GM18861 (cell line): ENCODE data around the gene ERF.
"Not testable (repeated sequence)": the region's sequence is repeated elsewhere in the genome, so short reads cannot be mapped to it uniquely, and the experiment has no call there.

Source experiments
- ATAC-seq: cut with Tn5 transposase; IDR thresholded peaks from one replicate; pipeline ENCODE4 v1.9.1; 2021; ENCODE audit not compliant: unreplicated experiment

Gene ERF

DNA sequence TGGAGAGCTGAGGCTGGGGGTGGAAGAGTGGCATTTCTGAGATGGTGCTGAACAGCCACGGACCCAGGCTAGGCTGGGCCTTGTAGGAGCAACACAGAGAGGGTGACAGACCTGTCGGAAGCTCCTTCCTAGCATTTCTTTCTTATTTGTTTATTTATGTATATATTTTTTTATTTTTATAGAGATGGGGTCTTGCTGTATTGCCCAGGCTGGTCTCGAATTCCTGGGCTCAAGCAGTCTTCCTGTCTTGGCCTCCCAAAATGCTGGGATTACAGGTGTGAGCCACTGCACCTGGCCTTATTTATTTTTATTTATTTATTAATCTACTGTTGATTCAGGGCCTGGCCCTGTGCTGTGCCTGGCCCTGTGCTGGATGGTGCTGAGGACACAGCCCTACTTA, 20.6 kb upstream of the ERF start:
- ATAC-seq, result no peak

- no peak for ATAC-seq
These were observed 20.2 kb upstream of the ERF start for GRCh38 chr19:42275103-42275502.

- ATAC-seq, result no peak
These were observed 19.2 kb upstream of the ERF start for GRCh38 chr19:42274065-42274682.

DNA sequence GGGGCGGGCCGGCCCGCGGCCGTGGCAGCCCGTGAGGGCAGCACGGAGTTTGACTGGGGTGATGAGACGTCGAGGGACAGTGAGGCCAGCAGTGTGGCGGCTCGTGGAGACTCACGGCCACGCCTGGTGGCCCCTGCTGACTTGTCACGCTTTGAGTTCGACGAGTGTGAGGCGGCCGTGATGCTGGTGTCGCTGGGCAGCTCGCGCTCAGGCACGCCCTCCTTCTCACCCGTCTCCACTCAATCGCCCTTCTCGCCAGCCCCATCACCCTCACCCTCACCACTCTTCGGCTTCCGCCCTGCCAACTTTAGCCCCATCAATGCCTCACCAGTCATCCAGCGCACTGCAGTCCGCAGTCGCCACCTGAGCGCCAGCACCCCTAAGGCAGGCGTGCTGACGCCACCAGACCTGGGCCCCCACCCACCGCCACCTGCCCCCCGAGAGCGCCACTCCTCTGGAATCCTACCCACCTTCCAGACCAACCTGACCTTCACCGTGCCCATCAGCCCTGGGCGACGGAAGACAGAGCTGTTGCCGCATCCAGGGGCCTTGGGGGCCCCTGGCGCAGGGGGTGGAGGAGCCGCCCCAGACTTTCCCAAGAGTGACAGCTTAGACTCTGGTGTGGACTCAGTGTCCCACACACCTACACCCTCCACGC, 18.6 kb upstream of the ERF start:
- ATAC-seq, result no peak

GRCh38 chr19:42272989-42273406, 18.1 kb upstream of the ERF start:
- no peak for ATAC-seq

DNA sequence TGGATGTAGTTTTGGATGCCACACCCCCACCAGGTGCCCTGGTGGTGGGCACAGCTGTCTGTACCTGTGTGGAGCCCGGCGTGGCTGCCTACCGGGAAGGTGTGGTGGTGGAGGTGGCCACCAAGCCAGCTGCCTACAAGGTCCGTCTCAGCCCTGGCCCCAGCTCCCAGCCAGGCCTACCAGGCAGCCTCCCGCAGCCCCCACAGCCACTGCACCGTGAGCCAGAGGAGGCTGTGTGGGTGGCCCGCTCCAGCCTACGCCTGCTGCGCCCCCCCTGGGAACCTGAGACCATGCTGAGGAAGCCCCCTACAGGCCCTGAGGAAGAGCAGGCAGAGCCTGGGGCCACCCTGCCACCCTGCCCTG, 17.6 kb upstream of the ERF start:
- ATAC-seq, result no peak

DNA sequence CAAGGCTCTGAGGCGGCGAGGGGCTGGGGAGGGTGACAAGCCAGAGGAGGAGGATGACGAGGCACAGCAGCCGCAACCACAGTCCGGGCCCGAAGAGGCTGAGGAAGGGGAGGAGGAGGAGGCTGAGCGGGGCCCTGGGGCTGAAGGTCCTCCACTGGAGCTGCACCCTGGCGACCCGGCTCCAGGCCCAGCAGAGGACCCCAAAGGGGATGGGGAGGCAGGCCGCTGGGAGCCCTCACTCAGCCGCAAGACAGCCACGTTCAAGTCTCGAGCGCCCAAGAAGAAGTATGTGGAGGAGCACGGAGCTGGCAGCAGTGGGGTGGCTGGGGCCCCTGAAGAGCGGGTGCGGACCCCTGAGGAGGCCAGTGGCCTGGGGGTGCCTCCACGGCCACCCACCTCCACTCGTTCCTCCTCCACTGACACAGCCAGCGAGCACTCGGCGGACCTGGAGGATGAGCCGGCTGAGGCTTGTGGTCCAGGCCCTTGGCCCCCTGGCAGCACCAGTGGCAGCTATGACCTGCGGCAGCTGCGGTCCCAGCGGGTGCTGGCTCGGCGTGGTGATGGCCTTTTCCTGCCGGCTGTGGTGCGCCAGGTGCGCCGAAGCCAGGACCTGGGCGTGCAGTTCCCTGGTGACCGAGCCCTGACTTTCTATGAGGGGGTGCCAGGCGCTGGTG, 17.1 kb upstream of the ERF start:
- no peak for ATAC-seq

GRCh38 chr19:42271045-42271419, 16.1 kb upstream of the ERF start:
- no peak for ATAC-seq

- no peak for ATAC-seq
These were observed 15.6 kb upstream of the ERF start for GRCh38 chr19:42270346-42271044.

DNA sequence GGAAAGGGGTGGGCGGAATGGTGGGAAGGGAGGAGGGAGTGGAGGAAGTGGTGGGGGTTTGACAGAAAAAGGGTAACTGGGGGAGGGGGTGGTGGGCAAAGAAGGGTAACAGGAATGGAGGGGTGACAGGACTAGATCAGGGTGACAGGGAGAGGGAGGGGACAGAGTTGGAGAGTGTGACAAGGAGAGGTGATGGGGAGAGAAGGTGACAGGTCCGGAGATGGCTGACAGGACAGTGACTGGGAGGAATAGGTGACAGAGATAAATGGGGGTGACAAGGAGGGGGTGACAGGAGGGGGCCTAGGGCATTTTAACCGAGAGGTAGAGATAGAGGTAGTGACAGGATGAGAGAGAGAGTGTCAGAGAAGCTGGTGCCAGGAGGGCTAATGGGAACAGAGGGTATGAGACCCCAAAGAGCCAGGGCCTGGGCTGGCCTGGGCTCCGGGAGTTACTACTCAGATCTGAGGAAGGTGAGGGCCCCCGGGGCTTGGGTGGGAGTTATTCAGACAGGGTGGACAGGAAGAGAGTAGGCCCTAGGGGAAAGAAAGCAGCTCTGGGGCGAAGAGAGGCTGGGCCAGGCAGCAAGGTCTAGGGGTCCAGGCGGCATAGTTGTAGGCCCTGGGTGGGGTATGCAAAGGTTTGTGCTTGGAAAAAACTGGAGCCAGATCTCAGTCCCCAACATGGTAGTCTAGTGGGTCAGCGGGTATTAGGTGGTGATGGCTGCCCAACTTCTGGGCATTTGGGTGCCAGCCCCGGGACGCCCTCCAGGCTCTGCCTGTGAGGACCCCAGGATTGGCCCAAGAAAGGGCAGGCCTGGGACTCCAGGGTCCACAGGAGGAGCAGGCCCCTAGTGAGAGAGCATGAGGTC, 14.8 kb upstream of the ERF start:
- no peak for ATAC-seq

DNA sequence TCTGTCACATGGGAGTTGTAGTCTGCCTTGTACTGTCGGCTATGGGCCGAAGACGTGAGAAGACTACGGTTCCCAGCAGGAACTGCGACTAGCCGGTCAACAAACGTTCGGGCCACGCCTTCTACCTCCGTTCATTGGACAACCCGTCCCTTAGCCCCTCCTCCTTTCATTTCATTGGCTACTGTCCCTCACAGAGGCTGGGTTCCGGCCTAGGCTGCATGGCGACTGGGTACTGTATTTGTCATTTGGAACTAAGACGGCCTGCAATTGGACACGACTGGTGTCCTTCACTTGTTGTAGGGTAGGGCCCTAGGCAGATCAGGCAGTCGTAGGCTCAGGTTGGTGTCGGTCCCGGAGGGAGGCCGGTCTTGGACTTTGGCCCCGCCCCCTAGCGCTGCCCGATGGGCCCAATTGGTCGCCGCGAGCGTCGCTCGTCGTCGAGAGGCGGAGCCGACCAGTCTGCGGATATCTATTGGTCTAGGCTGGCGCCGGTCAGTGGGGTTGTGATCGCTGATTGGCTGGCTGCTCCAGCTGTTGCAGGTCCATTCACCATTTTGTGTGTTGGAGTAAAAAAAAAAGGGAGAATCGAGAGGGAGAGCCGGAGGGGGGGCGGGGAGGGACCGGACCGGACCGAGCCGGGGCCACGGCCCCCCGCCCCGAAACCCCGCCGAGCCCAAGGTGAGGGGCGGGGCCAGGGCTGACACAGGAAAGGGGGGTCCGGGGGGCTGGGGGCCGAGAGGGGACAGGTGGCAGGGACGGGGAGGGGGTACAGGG, 14.0 kb upstream of the ERF start, which contains the start of gene CIC:
Gene CIC (plus strand): TSS at position 549 of the 774 bp plus-strand sequence. CDS start 2,532 bp downstream, outside the sequence.
- ATAC-seq, result peak; percentile 68

- peak; percentile 32 for ATAC-seq
These were observed 13.3 kb upstream of the ERF start for GRCh38 chr19:42268142-42268703.

DNA sequence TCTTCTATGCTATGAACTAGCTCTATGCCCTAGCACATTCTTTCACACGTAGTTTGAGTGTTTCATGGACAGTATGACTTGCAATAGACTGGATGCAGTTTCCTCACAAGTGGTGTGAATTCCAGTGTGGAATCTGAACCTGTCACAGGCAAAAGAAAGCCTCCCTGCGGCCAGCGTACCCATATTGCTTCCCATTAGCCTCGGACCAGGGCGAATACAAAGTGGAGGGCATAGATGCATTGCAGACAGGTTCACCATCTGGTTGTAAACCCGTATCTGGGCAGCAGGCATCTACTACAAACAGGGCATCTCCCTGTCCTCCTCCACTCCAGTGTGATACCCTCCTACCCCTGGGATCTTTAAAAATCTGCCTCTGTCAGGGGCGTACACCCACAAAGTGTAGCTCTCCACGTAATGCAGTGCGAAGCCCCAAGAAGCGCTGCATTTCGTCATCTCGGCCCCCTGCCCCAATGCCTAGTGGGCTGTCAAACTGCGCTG, 12.8 kb upstream of the ERF start:
- no peak for ATAC-seq

DNA sequence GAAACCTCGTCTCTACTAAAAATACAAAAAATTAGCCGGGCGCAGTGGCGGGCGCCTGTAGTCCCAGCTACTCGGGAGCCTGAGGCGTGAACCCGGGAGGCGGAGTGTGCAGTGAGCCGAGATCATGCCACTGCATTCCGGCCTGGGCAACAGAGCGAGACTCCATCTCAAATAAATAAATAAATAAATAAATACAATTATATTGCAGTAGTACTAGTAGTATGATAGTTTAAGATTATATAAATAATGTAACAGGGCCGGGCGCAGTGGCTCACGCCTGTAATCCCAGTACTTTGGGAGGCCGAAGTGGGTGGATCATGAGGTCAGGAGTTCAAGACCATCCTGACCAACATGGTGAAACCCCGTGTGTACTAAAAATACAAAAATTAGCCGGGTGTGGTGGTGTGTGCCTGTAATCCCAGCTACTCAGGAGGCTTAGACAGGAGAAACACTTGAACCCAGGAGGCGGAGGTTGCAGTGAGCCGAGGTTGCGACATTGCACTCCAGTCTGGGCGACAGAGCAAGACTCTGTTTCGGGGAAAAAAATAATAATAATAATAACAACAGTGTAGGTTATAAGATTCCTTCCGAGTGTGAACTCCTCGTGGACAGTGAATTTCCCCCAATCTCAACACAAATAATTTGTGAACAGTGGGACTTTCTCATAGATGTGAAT, 12.1 kb upstream of the ERF start:
- ATAC-seq, result not testable (repeated sequence)

- ATAC-seq, result not testable (repeated sequence)
These were observed 11.2 kb upstream of the ERF start for GRCh38 chr19:42266105-42266504.

- no peak for ATAC-seq
These were observed 6.8 kb upstream of the ERF start for GRCh38 chr19:42261763-42262162.

DNA sequence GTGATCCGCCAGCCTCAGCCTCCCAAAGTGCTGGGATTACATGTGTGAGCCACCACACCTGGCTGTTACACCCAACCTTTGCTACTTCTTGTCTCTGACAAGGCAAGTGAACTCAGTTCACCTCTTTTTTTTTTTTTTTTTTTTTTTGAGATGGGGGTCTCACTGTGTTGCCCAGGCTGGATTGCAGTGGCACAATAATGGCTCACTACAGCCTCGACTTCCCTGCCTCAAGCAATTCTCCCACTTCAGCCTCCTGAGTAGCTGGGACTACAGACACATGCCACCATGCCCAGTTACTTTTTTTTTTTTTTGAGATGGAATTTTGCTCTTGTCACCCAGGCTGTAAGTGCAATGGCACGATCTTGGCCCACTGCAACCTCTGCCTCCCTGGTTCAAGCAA, 2.9 kb upstream of the ERF start:
- ATAC-seq, result not testable (repeated sequence)

DNA sequence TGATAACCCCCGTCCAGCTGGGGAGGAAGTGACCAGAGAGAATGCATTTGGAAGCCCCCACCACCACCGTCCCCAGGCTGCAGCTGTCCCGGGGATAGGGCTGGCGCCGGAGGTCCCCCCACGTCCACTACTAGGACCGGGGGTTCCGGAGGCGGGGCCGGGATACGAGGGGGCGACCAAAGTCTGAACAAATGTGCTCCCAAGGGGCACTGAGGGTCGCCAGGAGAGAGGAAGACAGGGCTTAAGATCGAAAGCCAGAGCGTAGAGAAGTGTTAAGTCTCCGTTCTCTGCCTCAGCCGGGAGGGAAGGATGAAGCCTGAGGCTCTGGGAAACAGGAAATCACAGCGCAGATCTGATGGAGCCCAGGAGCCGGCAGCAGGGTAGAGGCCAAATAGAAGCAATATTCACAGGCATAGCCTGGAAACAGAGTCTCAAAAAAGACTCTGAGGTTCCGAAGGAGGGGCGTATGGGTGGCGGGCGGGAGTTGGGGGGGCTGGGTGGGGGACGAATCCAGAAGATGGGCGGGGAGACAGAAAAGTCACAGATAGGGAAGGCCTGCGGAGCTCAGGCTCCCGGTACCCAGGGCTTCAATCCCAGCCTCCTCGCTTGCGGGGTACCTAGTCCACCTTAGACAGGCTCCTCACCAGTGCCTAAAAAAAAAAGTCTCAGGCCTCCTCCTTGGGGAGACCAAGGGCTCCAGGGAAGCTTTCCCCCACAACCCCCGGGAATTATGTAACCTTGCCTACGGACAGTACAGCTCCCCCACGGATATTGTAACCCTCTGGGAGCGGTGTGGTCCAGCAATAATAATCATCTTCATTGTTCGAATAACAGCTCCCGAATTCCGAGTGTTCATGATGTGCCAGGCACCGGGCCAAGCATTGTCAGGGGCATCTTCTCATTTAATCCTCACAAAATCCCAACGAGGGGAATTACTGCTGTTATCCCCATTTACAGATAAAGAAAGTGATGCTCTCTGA, 1.1 kb upstream of the ERF start:
- no peak for ATAC-seq
